Measurements from ENCODE around the gene COPE.

- TF ChIP-seq CTCF (IDR thresholded peaks at IDR 0.05): no peak
- TF ChIP-seq EZH2phosphoT487 (IDR thresholded peaks at IDR 0.05): no peak
- no peak for TF ChIP-seq EZH2 (IDR thresholded peaks at IDR 0.05)
Observed at GRCh38 chr19:18852648-18853047, 66.5 kb downstream of the COPE start.

All from neural progenitor cell (in vitro differentiated cells).